Upper lobe of right lung (tissue), 1 donor: ENCODE data around the gene ATP6AP1. TPM values are rescaled to one million over a fixed set of nuclear protein-coding genes. Genes with fewer than 3 reads are reported as not detected.

Experiments
- ATAC-seq: fragments of 200-7000 bp; cut with Tn5 transposase; one replicate; pipeline ENCODE4 v1.9.1; 2020; ENCODE audit warnings: mild to moderate bottlenecking, moderate library complexity
- DNase-seq: peaks from one replicate; pipeline ENCODE4 v3.0.0-alpha.2; 2020
- H3K27ac ChIP-seq: fragments of 200-600 bp; one replicate; pipeline ENCODE4 v1.8.0; 2022
- H3K27me3 ChIP-seq: fragments of 200-600 bp; one replicate; pipeline ENCODE4 v1.8.0; 2022; ENCODE audit warnings: mild to moderate bottlenecking
- H3K36me3 ChIP-seq: fragments of 200-600 bp; one replicate; pipeline ENCODE4 v1.8.0; 2022
- H3K4me1 ChIP-seq: fragments of 200-600 bp; one replicate; pipeline ENCODE4 v1.8.0; 2022
- H3K4me3 ChIP-seq: fragments of 200-600 bp; one replicate; pipeline ENCODE4 v1.8.0; 2022; ENCODE audit warnings: mild to moderate bottlenecking
- H3K9me3 ChIP-seq: fragments of 200-600 bp; one replicate; pipeline ENCODE4 v1.8.0; 2022
- intact Hi-C: fragments of 100-400 bp; cut with DNase I; formaldehyde crosslinking; loops from one replicate; pipeline ENCODE4 v1.11.0; 2022
- long read RNA-seq: library from polyadenylated mRNA; unstranded; transcript quantifications from one replicate; pipeline ENCODE4 v2.0.0, GENCODE V29; 2021
- total RNA-seq: library from RNA; stranded (reverse); fragmentation: NEBNext Ultra II Directional; extraction: Animal tissue kit (Norgen Biotek cat#: 25700); gene quantifications from one replicate; pipeline ENCODE4 v1.2.1, GENCODE V29; 2021
- TF ChIP-seq, protein P1 (sequence below): fragments of 200-600 bp; IDR thresholded peaks from one replicate; pipeline ENCODE4 v1.8.0; 2022; ENCODE audit warnings: antibody characterized with exemption
- donor health status: DM: no; HTN: yes; CAD: no; lungs with severe emphysema.

The ATP6AP1 gene, protein sequence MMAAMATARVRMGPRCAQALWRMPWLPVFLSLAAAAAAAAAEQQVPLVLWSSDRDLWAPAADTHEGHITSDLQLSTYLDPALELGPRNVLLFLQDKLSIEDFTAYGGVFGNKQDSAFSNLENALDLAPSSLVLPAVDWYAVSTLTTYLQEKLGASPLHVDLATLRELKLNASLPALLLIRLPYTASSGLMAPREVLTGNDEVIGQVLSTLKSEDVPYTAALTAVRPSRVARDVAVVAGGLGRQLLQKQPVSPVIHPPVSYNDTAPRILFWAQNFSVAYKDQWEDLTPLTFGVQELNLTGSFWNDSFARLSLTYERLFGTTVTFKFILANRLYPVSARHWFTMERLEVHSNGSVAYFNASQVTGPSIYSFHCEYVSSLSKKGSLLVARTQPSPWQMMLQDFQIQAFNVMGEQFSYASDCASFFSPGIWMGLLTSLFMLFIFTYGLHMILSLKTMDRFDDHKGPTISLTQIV
- 193 TPM for total RNA-seq
- long read RNA-seq, full-length matches to known transcripts: 476 of 528 reads
- long read RNA-seq, partial matches to known transcripts: 18 of 528 reads
- long read RNA-seq, other reads (novel, unspliced or antisense): 34 of 528 reads

DNA sequence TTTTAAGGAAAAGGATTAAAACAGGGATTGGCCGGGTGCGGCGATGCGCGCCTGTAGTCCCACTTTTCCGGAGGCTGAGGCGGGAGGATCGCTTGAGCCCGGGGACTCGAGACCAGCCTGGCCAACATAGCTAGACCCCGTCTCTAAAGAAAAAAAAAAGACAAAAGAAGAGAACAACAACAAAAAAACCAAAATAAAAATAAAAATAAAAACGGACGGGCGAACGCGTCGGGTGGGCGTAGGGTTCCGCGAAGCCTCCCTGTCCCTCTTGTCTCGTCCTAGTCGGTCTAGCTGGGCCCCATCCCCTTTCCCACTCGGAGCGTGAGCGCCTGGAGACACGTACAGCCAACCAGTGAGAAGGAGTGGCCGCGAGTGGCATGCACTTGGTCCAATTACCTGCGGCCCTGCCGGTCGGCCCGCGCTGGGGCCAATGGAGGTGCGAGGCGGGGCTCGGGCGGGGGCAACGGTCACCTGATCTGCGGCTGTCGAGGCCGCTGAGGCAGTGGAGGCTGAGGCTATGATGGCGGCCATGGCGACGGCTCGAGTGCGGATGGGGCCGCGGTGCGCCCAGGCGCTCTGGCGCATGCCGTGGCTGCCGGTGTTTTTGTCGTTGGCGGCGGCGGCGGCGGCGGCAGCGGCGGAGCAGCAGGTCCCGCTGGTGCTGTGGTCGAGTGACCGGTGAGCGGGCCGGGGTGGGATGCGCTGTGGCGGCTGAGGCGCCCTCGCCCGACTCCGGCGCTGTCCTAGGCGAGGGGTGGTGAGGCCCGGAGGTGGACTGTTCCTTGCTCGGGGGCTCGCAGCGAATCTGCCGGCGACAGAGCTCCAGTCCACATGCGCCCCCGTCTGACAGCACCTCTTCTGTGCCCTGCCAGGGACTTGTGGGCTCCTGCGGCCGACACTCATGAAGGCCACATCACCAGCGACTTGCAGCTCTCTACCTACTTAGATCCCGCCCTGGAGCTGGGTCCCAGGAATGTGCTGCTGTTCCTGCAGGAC, at the start of gene ATP6AP1:
Gene ATP6AP1 (plus strand): TSS at position 502 of the 996 bp plus-strand sequence. CDS start 16 bp downstream, at position 518.
- ATAC-seq (peak; percentile 98), DNase-seq (peak; percentile 96)
- peaks cover 10% of the 10 kb centered on the region for H3K36me3 ChIP-seq
- no peaks in the 10 kb centered on the region for H3K9me3 ChIP-seq
- TF ChIP-seq, protein P1, sequence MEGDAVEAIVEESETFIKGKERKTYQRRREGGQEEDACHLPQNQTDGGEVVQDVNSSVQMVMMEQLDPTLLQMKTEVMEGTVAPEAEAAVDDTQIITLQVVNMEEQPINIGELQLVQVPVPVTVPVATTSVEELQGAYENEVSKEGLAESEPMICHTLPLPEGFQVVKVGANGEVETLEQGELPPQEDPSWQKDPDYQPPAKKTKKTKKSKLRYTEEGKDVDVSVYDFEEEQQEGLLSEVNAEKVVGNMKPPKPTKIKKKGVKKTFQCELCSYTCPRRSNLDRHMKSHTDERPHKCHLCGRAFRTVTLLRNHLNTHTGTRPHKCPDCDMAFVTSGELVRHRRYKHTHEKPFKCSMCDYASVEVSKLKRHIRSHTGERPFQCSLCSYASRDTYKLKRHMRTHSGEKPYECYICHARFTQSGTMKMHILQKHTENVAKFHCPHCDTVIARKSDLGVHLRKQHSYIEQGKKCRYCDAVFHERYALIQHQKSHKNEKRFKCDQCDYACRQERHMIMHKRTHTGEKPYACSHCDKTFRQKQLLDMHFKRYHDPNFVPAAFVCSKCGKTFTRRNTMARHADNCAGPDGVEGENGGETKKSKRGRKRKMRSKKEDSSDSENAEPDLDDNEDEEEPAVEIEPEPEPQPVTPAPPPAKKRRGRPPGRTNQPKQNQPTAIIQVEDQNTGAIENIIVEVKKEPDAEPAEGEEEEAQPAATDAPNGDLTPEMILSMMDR: no peak
- no peaks in the 10 kb centered on the region for H3K27me3 ChIP-seq
- H3K4me3 ChIP-seq: peak within 1 kb of the TSS; percentile 65
- peak within 1 kb of the TSS; percentile 83 for H3K27ac ChIP-seq
- intact Hi-C loops: no loop called here
- peaks cover 3% of the 10 kb centered on the region for H3K4me1 ChIP-seq

DNA sequence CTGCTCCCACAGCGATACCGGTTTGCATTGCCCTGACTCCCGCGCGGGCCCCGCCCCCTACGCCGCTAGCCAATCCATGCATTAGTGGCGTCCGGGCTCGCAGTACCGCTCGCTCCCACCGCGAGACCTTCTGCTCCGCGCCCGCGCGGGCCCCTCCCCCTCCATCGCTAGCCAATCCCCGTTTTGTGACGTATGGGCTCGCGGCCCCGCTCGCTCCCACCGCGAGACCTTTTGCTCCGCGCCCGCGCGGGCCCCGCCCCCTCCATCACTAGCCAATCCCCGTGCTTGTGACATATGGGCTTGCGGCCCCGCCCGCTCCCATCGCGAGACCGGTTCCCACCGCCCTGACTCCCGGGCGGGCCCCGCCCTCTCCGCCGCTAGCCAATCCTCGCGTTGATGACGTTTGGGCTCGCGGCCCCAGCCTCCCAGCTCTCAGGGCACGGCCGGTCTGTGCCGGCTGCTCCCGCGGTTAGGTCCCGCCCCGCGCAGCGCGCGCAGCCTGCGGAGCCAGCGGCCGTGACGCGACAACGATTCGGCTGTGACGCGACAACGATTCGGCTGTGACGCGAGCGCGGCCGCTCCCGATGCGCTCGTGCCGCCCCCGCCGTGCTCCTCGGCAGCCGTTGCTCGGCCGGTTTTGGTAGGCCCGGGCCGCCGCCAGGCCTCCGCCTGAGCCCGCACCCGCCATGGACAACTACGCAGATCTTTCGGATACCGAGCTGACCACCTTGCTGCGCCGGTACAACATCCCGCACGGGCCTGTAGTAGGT, 49.5 kb upstream of the ATP6AP1 start, which contains the start of gene EMD:
Gene EMD (plus strand): TSS at position 497 of the 770 bp plus-strand sequence. CDS start 190 bp downstream, at position 687.
- TF ChIP-seq, protein P1: no peak
- intact Hi-C loops: no loop called here
- Histone ChIP-seq H3K27me3 (no peaks in the 10 kb centered on the region), H3K4me3 (peak within 1 kb of the TSS; percentile 70), H3K36me3 (no peaks in the 10 kb centered on the region), H3K27ac (peak within 1 kb of the TSS; percentile 96), H3K9me3 (no peaks in the 10 kb centered on the region), H3K4me1 (peaks cover 3% of the 10 kb centered on the region)
- DNase-seq (peak; percentile 98), ATAC-seq (peak; percentile 92)

DNA sequence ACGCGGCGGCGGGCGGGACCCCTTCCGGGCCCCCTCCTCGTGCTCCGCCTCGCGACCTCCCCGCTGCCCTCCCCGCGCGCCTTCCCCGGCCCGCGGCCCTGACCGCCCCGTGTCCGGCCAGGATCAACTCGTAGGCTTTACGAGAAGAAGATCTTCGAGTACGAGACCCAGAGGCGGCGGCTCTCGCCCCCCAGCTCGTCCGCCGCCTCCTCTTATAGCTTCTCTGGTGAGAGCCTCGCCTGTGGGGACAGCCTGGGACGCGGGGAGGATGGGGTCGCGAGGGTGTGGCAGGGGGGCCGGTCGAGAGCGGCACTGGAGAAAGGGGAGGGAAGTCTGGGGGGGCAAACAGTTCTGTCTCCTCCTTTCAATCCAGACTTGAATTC, 48.9 kb upstream of the ATP6AP1 start:
- no peaks in the 10 kb centered on the region for H3K27me3 ChIP-seq
- H3K27ac ChIP-seq: peak overlapping the region; percentile 96
- H3K36me3 ChIP-seq: no peaks in the 10 kb centered on the region
- TF ChIP-seq, protein P1: no peak
- intact Hi-C loops: no loop called here
- H3K9me3 ChIP-seq: no peaks in the 10 kb centered on the region
- H3K4me3 ChIP-seq: peak overlapping the region; percentile 70
- H3K4me1 ChIP-seq: no peaks in the 10 kb centered on the region
- ATAC-seq (no peak), DNase-seq (no peak)

DNA sequence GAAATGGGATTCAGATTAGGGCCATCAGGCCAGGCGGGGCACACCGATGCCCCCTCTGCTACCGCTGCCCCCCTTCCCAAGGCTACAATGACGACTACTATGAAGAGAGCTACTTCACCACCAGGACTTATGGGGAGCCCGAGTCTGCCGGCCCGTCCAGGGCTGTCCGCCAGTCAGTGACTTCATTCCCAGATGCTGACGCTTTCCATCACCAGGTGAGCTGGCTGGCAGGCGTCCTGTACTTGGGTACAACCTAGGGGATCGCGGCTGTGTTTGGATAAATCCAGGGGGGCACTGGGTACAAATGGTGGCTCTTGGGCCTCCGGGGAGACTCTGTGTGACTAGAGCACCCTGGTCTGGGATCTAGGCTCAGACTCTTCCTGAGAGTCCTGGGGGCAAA, 48.3 kb upstream of the ATP6AP1 start:
- peak overlapping the region; percentile 96 for H3K27ac ChIP-seq
- TF ChIP-seq, protein P1: no peak
- no peaks in the 10 kb centered on the region for H3K27me3 ChIP-seq
- ATAC-seq: no peak
- H3K4me1 ChIP-seq: no peaks in the 10 kb centered on the region
- intact Hi-C loops: no loop called here
- H3K9me3 ChIP-seq: no peaks in the 10 kb centered on the region
- no peaks in the 10 kb centered on the region for H3K36me3 ChIP-seq
- DNase-seq: peak; percentile 53
- peak overlapping the region; percentile 70 for H3K4me3 ChIP-seq

DNA sequence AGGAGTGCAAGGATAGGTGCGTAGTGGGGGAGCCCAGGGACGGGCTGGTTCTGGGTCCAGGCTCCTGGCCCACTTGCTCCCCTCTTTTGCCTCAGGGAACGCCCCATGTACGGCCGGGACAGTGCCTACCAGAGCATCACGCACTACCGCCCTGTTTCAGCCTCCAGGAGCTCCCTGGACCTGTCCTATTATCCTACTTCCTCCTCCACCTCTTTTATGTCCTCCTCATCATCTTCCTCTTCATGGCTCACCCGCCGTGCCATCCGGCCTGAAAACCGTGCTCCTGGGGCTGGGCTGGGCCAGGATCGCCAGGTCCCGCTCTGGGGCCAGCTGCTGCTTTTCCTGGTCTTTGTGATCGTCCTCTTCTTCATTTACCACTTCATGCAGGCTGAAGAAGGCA, 47.7 kb upstream of the ATP6AP1 start:
- Histone ChIP-seq H3K27ac (no peak overlapping the region), H3K4me3 (peak overlapping the region; percentile 70), H3K36me3 (no peaks in the 10 kb centered on the region), H3K9me3 (no peaks in the 10 kb centered on the region), H3K27me3 (no peaks in the 10 kb centered on the region), H3K4me1 (no peaks in the 10 kb centered on the region)
- ATAC-seq (no peak), DNase-seq (no peak)
- TF ChIP-seq, protein P1: no peak
- intact Hi-C loops: no loop called here
